IPS-15b (cell line): ENCODE measurements around the gene C21orf58.

Experiments used
- H3K27me3 ChIP-seq: one replicate; pipeline ENCODE4 v1.6.1; 2013; ENCODE audit warnings: low read length; ENCODE audit not compliant: control insufficient read depth, insufficient read depth
- H3K36me3 ChIP-seq: one replicate; pipeline ENCODE4 v1.6.1; 2013; ENCODE audit warnings: low read length; ENCODE audit not compliant: control insufficient read depth, insufficient read depth
- H3K4me1 ChIP-seq: one replicate; pipeline ENCODE4 v1.6.1; 2013; ENCODE audit warnings: mild to moderate bottlenecking, low read length; ENCODE audit not compliant: control insufficient read depth, insufficient read depth
- H3K4me3 ChIP-seq: one replicate; pipeline ENCODE4 v1.5.1; 2013; ENCODE audit warnings: low read depth, low read length
- H3K9ac ChIP-seq: one replicate; pipeline ENCODE4 v1.6.1; 2013; ENCODE audit warnings: low read depth, mild to moderate bottlenecking, low read length
- H3K9me3 ChIP-seq: one replicate; pipeline ENCODE4 v1.6.1; 2013; ENCODE audit warnings: mild to moderate bottlenecking, low read length; ENCODE audit not compliant: control insufficient read depth, insufficient read depth

C21orf58 gene

GRCh38 chr21:46264046-46264689, 59.5 kb downstream of the C21orf58 start:
- H3K4me1 ChIP-seq, result no peaks in the 10 kb centered on the region
- H3K4me3 ChIP-seq, result no peak overlapping the region
- H3K9me3 ChIP-seq, result no peaks in the 10 kb centered on the region
- H3K36me3 ChIP-seq, result peaks cover 44% of the 10 kb centered on the region
- no peaks in the 10 kb centered on the region for H3K27me3 ChIP-seq
- no peak overlapping the region for H3K9ac ChIP-seq

GRCh38 chr21:46256501-46256994, 67.1 kb downstream of the C21orf58 start:
- Histone ChIP-seq H3K36me3 (peaks cover 53% of the 10 kb centered on the region), H3K4me3 (no peak overlapping the region), H3K9ac (no peak overlapping the region)

GRCh38 chr21:46255758-46256337, 67.8 kb downstream of the C21orf58 start:
- no peak overlapping the region for H3K4me3 ChIP-seq
- no peaks in the 10 kb centered on the region for H3K27me3 ChIP-seq
- no peaks in the 10 kb centered on the region for H3K4me1 ChIP-seq
- H3K9me3 ChIP-seq, result no peaks in the 10 kb centered on the region
- no peak overlapping the region for H3K9ac ChIP-seq
- peaks cover 55% of the 10 kb centered on the region for H3K36me3 ChIP-seq

More at GRCh38 chr21:46256501-46256994, 67.1 kb downstream of the C21orf58 start:
- H3K9me3 ChIP-seq, result no peaks in the 10 kb centered on the region
- no peaks in the 10 kb centered on the region for H3K4me1 ChIP-seq
- no peaks in the 10 kb centered on the region for H3K27me3 ChIP-seq

GRCh38 chr21:46255166-46255565, 68.5 kb downstream of the C21orf58 start:
- H3K36me3 ChIP-seq, result peaks cover 55% of the 10 kb centered on the region
- H3K4me3 ChIP-seq, result no peak overlapping the region
- no peak overlapping the region for H3K9ac ChIP-seq
- no peaks in the 10 kb centered on the region for H3K4me1 ChIP-seq
- H3K9me3 ChIP-seq, result no peaks in the 10 kb centered on the region
- no peaks in the 10 kb centered on the region for H3K27me3 ChIP-seq

GRCh38 chr21:46254208-46254975, 69.3 kb downstream of the C21orf58 start:
- Histone ChIP-seq H3K9ac (no peak overlapping the region), H3K27me3 (no peaks in the 10 kb centered on the region), H3K4me3 (no peak overlapping the region), H3K9me3 (no peaks in the 10 kb centered on the region), H3K4me1 (no peaks in the 10 kb centered on the region), H3K36me3 (peaks cover 56% of the 10 kb centered on the region)

GRCh38 chr21:46253610-46254124, 70.0 kb downstream of the C21orf58 start:
- peaks cover 50% of the 10 kb centered on the region for H3K36me3 ChIP-seq
- no peaks in the 10 kb centered on the region for H3K27me3 ChIP-seq
- H3K9me3 ChIP-seq, result no peaks in the 10 kb centered on the region
- no peak overlapping the region for H3K4me3 ChIP-seq
- no peaks in the 10 kb centered on the region for H3K4me1 ChIP-seq
- H3K9ac ChIP-seq, result no peak overlapping the region

- H3K9ac ChIP-seq, result no peak overlapping the region
- H3K4me3 ChIP-seq, result no peak overlapping the region
- H3K36me3 ChIP-seq, result peaks cover 48% of the 10 kb centered on the region
Observed at GRCh38 chr21:46252840-46253239, 70.8 kb downstream of the C21orf58 start.

More at GRCh38 chr21:46252840-46253239, 70.8 kb downstream of the C21orf58 start:
- Histone ChIP-seq H3K4me1 (no peaks in the 10 kb centered on the region), H3K27me3 (no peaks in the 10 kb centered on the region), H3K9me3 (no peaks in the 10 kb centered on the region)
